Central memory CD4-positive, alpha-beta T cell (primary cell): Measurements from ENCODE around the gene ADAM10.
"Not testable (repeated sequence)": the region's sequence is repeated elsewhere in the genome, so short reads cannot be mapped to it uniquely, and the experiment has no call there.

Source experiments
- DNase-seq: peaks from one replicate; pipeline ENCODE4 v3.0.0; 2022

Gene ADAM10

DNA sequence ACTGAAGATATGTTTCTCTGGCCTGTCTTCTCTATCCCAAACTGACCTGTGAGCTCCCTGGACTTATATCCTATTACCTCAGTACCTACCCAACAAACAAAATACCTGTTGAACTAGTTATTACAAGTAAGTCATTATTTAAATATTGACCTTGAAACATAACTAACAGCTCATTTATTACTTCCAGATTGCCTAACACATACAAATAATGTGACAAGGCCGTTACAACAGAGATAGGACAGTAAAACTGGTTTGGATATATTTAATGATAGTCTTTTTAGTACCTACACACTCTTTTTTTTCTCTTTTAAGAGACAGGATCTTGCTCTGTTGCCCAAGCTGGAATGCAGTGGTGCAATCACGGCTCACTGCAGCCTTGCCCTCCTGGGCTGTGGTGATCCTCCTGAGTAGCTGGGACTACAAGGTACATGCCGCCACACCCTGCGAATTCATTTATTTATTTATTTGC is 145.0 kb downstream of the ADAM10 start:
- no peak for DNase-seq

DNA sequence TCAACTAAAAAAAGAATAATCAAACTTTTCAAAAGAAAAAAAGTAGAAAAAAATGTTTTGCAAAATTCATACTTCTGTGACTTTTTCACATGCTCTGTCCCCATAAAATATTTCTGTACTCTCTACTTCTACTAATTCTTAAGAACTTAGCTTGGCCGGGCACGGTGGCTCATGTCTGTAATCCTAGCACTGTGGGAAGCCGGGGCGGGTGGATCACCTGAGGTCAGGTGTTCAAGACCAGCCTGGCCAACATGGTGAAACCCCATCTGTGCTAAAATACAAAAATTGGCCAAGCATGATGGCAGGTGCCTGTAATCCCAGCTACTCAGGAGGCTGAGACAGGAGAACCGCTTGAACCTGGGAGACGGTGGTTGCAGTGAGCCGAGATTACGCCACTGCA is 145.6 kb downstream of the ADAM10 start:
- not testable (repeated sequence) for DNase-seq

DNA sequence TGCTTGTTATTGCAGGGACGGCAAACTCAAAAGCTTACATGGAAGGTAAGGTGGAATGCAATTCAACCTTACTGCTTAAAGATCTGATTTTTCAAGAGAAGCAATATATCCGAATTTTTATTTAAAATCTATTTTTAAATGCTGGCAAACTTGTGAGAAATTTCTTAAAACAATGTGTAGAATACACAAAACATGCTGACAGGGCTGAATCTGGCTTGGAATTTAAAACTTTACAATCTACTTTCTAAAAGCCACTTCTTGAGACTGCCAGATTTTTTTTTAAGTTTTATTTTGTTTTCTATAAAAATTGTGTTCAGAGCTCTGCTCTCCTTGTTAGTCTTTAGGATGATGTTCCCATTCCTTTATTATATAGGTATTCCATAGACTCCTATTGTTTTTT is 146.7 kb downstream of the ADAM10 start:
- no peak for DNase-seq

DNA sequence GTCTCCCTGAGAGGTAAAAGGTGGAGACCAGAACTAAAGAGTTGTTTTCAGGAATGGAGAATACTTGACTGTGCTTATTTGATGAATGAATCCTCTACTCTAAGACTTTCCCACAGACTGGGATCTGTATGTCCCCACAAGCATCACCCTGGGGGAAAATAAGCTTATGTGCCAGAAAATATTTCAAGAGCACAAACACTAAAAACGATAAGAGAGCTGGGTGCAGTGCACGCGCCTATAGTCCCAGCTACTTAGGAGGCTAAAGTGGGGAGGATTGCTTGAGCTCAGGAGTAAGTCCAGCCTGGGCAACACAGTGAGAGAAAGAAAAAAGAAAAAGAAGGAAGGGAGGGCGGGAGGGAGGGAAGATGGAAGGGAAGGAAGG is 150.7 kb downstream of the ADAM10 start:
- DNase-seq: no peak

DNA sequence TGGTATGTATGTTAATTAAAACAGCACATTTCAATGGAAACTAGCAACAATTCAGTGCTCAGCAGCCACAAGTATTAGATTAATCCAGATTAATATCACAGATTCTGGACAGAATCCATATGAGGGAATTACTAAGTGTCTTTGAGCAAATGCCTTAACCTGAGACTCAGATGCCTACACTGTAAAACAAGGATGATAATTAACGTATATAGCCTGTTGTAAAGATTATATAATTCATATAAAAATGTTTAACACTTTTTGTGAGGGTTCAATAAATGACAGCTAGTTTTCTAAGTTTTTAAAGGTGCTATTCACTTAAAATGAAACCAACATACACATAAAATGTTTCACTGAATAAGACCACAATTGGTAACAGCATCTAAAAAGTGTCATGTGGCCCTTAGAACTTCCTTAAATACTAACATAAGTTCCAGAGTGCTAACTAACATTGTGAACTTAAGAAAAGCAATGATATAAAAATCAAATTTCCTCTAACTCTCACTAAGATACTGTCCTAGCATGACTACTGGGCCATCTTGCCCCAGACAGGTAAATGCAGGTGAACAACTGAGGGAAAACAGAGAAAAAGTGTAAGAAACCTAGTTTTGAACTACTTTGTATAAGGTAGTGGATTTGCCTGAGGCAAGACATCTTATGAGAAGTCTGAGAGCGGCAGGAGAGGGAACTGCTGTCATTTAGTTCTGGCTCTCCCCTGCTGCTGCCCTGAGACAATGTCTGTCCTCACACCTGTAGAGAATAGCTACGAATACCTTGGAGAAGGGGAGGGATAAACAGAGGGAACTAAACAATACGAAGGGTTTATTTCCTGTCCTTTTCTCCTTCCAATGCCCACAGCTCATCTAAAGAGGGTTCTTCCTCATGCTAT is 151.3 kb downstream of the ADAM10 start:
- DNase-seq: no peak

- no peak for DNase-seq
Measured at GRCh38 chr15:58595516-58596263, 153.8 kb downstream of the ADAM10 start.

DNA sequence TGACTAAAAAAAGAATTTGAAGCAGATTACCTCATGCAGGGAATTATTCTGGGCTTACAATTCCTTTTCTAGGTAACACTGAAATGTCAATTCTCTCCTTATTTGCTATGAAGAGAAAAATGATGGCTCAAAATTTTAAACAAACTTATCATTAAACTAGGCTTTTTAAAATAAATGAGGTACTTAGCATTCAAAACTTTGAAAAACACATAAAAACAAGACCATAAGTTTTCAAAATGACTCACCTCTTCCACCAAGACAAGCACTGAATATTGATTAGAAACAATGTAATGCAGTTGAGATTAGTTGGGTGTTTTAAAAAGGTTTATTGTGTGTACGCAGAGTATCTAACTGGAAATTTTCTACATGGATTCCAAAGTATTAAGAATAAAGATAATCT is 154.6 kb downstream of the ADAM10 start:
- no peak for DNase-seq

GRCh38 chr15:58593870-58594269 is 155.6 kb downstream of the ADAM10 start:
- DNase-seq: no peak

DNA sequence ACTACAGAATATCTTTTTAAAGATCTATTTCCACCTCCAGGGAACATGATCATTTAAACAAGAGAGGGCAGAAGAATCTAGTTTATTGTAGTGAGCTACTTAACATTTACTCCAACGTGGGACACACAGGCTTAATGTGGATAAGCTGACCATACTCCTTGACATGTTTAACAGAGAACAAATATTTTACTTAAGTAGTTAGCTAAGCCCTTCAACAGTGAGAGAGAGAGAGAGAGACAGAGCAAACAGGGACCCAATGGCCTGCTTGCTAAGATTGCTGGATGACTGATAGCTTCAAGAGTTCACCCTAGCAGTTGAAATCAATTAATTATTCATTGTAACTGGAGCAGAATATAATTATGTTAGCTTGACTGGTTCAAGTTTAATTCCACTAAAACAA is 158.6 kb downstream of the ADAM10 start:
- DNase-seq: no peak

- no peak for DNase-seq
Measured at GRCh38 chr15:58590236-58590635, 159.3 kb downstream of the ADAM10 start.

GRCh38 chr15:58589047-58589446 is 160.5 kb downstream of the ADAM10 start:
- DNase-seq: no peak

DNA sequence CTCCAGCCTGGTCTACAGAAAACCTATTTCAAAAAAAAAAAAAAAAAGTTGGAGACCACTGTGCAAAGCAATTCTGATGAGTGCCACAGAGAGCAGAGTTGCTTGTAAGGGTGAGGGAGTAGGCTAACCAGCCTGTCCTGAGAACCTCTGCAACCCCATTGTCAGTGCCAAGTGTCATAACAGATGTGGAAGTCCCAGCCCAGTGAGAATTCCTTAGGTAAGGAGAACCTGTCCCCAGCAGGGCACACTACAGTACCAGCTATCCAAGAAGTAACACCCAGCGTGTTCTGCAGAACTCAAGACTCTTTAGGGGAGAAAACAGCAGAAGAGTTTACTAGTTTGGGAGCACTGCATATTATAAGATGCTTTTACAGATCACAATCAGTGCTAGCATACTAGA is 161.4 kb downstream of the ADAM10 start:
- DNase-seq: no peak

- no peak for DNase-seq
Measured at GRCh38 chr15:58587486-58587885, 162.0 kb downstream of the ADAM10 start.

DNA sequence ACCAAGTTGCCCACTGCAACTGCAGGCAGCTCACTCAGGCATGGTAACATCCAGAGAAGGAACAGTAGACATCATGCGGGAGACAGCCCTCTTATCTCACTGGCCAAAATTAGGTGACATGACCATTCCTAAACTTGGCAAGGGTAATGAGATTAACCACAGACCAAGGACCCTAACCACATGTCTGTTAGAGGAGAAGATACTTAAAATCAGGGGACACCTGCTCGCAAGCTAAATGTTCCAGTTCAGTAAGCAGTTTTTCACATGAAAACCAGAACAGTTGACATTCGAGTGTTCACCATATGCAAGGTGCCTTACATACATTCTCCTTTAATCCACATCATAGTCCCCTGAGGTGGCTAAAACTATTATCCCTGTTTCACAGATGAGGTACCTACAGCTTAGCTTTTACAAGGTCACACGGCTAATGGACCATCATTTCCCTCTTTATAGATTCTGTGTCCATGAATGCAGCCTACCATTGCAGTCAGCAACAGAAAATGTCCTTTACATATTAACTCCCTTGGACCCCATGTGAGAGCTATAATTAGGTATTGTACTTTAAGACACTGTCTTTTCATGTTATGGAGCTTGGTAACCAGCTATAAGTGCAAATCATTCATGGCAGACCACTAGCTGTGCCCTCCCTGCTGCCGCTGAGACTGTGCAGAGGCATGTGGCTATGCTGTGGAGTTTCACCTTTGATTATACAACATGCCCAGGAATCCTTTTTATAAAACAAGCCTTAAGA is 163.6 kb downstream of the ADAM10 start:
- DNase-seq: no peak

- DNase-seq: no peak
Measured at GRCh38 chr15:58584789-58585461, 164.6 kb downstream of the ADAM10 start.

DNA sequence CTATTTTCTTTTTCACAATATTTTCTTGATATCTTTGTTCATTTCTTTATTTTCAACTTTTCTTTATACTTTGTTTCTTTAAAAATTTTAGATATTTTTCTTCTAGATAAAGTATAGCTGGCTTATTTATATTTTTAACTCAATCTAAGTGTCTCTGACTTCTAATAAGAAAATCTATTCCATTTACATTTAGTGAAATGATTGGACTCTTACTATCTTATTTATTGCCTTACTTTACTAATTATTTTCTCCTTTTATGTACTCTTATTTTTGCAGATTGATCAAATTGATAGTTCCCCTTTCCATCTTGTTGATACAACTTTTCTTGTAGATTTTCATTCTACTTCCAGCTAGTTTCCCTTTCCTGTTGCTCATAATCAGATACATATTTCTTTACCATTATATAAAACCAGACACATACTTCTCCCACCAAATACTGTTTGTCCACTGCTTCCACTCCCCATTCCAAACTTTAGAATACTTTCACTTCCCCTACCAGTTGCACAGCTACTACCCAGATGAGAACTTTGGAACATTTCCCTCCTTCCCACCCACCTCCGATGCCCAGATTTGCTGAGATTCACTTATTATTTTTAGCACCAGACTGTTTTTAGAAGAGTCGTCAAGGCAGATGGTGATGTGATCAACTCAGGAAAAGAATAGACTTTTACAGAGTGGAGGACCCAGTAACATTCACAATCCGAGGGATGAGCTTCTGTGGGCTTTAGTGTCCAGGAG is 166.2 kb downstream of the ADAM10 start:
- no peak for DNase-seq

- no peak for DNase-seq
Measured at GRCh38 chr15:58582160-58582559, 167.3 kb downstream of the ADAM10 start.

- no peak for DNase-seq
Measured at GRCh38 chr15:58576657-58577056, 172.8 kb downstream of the ADAM10 start.

- no peak for DNase-seq
Measured at GRCh38 chr15:58575045-58575786, 174.3 kb downstream of the ADAM10 start.

GRCh38 chr15:58574631-58575030 is 174.9 kb downstream of the ADAM10 start:
- no peak for DNase-seq

DNA sequence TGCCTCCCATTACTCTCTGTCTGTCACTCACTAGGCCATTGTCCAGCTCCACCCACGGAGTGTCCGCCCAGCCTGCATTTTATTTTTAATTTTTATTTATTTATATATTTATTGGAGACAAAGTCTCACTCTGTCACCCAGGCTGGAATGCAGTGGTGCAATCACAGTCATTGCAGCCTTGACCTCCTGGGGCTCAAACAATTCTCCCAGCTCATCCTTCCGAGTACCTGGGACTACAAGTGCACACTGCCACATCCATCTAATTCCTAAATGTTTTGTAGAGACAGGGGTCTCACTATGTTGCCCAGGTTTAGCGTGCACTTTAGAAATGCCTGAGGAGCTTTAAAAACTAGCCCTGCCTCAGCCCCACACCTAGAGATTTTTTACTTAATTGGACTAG is 176.2 kb downstream of the ADAM10 start:
- DNase-seq: no peak
